Measurements from ENCODE around the gene IL18BP.

The IL18BP gene

DNA sequence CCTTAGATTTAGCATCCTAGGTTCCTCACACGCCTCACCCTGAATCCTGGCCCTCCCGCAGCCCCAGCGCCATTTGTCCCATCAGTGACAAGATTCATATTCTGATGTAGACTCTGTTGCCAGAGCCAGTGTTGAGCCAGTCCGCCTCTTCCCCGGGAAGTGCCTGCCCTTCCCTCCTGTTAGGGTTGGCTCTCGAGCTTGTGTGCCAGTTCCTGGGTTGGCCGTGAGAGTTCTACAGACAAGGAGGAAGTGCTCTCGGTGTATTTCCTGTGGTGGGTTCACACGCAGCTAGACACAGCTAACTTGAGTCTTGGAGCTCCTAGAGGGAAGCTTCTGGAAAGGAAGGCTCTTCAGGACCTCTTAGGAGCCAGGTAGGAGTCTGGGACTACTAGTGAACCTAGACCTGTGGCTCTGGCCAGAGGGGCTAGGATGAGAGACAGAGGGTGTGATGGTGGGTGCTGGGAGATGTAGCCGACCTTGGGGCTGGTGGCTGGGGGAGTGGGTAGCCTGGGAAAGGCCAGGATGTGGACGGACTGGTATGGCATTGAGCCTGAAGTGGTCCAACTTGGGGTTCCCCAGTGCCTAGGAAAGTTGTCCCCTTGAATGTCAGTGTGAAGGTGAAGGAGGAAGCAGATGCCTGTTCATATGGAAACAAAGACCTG lies at the start of gene IL18BP:
TSS of gene IL18BP (plus strand) at position 261 of the 662 bp plus-strand sequence. CDS start 1,076 bp downstream, outside the sequence.
- no peak within 1 kb of the TSS for H2AFZ ChIP-seq
- H3K9ac ChIP-seq = no peak within 1 kb of the TSS
- H3K27ac ChIP-seq = peak within 1 kb of the TSS; percentile 47
- no peaks in the 10 kb centered on the region for H3K79me2 ChIP-seq
- H3K4me1 ChIP-seq = no peaks in the 10 kb centered on the region
- no peaks in the 10 kb centered on the region for H3K36me3 ChIP-seq (ENCODE audit: control insufficient read depth, insufficient read depth, low read length)
- TF ChIP-seq, protein P1, sequence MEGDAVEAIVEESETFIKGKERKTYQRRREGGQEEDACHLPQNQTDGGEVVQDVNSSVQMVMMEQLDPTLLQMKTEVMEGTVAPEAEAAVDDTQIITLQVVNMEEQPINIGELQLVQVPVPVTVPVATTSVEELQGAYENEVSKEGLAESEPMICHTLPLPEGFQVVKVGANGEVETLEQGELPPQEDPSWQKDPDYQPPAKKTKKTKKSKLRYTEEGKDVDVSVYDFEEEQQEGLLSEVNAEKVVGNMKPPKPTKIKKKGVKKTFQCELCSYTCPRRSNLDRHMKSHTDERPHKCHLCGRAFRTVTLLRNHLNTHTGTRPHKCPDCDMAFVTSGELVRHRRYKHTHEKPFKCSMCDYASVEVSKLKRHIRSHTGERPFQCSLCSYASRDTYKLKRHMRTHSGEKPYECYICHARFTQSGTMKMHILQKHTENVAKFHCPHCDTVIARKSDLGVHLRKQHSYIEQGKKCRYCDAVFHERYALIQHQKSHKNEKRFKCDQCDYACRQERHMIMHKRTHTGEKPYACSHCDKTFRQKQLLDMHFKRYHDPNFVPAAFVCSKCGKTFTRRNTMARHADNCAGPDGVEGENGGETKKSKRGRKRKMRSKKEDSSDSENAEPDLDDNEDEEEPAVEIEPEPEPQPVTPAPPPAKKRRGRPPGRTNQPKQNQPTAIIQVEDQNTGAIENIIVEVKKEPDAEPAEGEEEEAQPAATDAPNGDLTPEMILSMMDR (IDR thresholded peaks at IDR 0.05) = no peak
- H3K4me2 ChIP-seq (ENCODE audit: low read length) = no peak within 1 kb of the TSS
- no peaks in the 10 kb centered on the region for H3K9me3 ChIP-seq (ENCODE audit: control insufficient read depth, low read length)
- no peak within 1 kb of the TSS for H3K4me3 ChIP-seq (ENCODE audit: low read depth, low read length)
- H3K27me3 ChIP-seq (ENCODE audit: control insufficient read depth, insufficient read depth, low read length) = no peaks in the 10 kb centered on the region

DNA sequence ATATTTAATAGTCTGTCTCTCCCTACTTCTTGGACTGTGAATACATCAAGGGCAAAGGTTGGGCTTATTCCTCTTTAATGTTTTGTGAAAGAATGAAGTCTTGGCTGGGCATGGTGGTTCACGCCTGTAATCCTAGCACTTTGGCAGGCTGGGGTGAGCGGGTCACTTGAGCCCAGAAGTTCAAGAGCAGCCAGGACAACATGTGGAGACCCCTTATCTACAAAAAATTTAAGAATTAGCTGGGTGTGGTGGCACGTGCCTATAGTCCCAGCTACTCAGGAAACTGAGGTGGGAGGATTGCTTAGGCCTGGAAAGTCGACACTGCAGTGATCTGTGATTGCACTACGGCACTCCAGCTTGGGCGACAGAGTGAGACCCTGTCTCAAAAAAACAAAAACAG lies 49.7 kb upstream of the IL18BP start:
- Histone ChIP-seq H3K27ac (no peak overlapping the region), H3K4me2 (ENCODE audit: low read length) (no peak overlapping the region)
- TF ChIP-seq, protein P1 (IDR thresholded peaks at IDR 0.05) = no peak

DNA sequence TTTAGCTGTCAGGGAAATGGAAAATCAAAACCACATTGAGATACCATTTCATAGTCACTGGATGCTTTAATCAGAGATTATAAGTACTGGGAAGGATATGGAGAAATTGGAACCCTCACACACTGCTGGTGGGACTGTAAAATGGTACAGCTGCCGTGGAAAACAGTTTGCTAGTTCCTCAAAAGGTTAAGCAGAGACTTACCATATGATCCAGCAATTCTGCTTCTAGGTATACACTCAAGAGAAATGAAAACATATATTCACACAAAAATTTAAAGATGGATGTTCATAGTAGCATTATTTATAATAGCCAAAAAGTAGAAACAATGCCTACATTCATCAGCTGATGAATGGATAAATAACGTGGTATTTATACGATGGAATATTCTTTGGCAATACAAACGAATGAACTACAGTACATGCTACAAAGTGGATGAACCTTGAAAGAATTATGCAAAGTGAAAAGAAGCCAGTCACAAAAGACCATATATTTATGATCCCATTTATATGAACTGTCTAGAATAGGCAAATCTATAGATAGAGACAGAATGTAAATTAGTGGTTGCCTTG lies 46.9 kb upstream of the IL18BP start:
- H2AFZ ChIP-seq = no peak overlapping the region
- no peak overlapping the region for H3K4me2 ChIP-seq (ENCODE audit: low read length)
- no peaks in the 10 kb centered on the region for H3K27me3 ChIP-seq (ENCODE audit: control insufficient read depth, insufficient read depth, low read length)
- H3K27ac ChIP-seq = no peak overlapping the region
- H3K4me3 ChIP-seq (ENCODE audit: low read depth, low read length) = no peak overlapping the region
- TF ChIP-seq, protein P1 (IDR thresholded peaks at IDR 0.05) = no peak
- no peaks in the 10 kb centered on the region for H3K4me1 ChIP-seq
- H3K9ac ChIP-seq = no peak overlapping the region
- no peaks in the 10 kb centered on the region for H3K9me3 ChIP-seq (ENCODE audit: control insufficient read depth, low read length)
- H3K79me2 ChIP-seq = peaks cover 20% of the 10 kb centered on the region
- no peaks in the 10 kb centered on the region for H3K36me3 ChIP-seq (ENCODE audit: control insufficient read depth, insufficient read depth, low read length)

More for the DNA sequence above, 49.7 kb upstream of the IL18BP start:
- Histone ChIP-seq H3K79me2 (peaks cover 26% of the 10 kb centered on the region), H2AFZ (no peak overlapping the region), H3K4me1 (no peaks in the 10 kb centered on the region), H3K9ac (no peak overlapping the region), H3K36me3 (ENCODE audit: control insufficient read depth, insufficient read depth, low read length) (no peaks in the 10 kb centered on the region), H3K27me3 (ENCODE audit: control insufficient read depth, insufficient read depth, low read length) (no peaks in the 10 kb centered on the region), H3K4me3 (ENCODE audit: low read depth, low read length) (no peak overlapping the region), H3K9me3 (ENCODE audit: control insufficient read depth, low read length) (no peaks in the 10 kb centered on the region)

DNA sequence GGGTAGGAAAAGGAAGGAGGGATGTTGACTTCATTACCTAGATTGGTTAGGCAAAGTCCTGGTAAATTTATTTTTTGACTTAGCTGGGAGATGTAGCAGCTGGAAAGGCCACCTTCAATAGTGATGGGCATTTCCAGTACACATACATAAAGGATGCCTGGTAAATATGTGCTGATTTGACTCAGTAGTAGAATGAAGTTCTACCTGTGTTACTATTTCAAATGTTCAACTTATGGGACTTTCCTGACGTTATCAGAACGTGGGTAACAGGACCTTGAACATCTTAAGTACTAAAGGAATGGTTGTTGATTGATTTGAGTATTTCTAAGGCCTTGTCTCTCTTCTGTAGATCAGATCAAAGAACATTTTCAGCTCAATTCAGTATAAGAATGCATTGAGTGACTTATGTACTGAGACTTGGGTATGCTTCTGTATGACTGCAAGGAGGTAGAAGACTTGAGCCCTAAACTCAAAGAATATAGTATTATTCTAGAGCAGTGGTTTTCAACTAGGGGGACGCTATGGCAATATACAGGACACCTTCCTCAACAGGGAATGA lies 42.7 kb upstream of the IL18BP start:
- no peak overlapping the region for H3K9ac ChIP-seq
- no peak overlapping the region for H2AFZ ChIP-seq
- H3K27me3 ChIP-seq (ENCODE audit: control insufficient read depth, insufficient read depth, low read length) = no peaks in the 10 kb centered on the region
- no peak overlapping the region for H3K4me3 ChIP-seq (ENCODE audit: low read depth, low read length)
- no peaks in the 10 kb centered on the region for H3K36me3 ChIP-seq (ENCODE audit: control insufficient read depth, insufficient read depth, low read length)
- H3K4me1 ChIP-seq = no peaks in the 10 kb centered on the region
- TF ChIP-seq, protein P1 (IDR thresholded peaks at IDR 0.05) = no peak
- H3K4me2 ChIP-seq (ENCODE audit: low read length) = no peak overlapping the region
- H3K9me3 ChIP-seq (ENCODE audit: control insufficient read depth, low read length) = no peaks in the 10 kb centered on the region
- peaks cover 7% of the 10 kb centered on the region for H3K79me2 ChIP-seq
- no peak overlapping the region for H3K27ac ChIP-seq
